HG02852 (cell line): ENCODE data around the gene CSTPP1.
"Not testable (repeated sequence)": the region's sequence is repeated elsewhere in the genome, so short reads cannot be mapped to it uniquely, and the experiment has no call there.

Source experiments
- ATAC-seq: cut with Tn5 transposase; IDR thresholded peaks from one replicate; pipeline ENCODE4 v1.9.1; 2021; ENCODE audit warnings: mild to moderate bottlenecking, moderate library complexity; ENCODE audit not compliant: unreplicated experiment

The CSTPP1 gene

DNA sequence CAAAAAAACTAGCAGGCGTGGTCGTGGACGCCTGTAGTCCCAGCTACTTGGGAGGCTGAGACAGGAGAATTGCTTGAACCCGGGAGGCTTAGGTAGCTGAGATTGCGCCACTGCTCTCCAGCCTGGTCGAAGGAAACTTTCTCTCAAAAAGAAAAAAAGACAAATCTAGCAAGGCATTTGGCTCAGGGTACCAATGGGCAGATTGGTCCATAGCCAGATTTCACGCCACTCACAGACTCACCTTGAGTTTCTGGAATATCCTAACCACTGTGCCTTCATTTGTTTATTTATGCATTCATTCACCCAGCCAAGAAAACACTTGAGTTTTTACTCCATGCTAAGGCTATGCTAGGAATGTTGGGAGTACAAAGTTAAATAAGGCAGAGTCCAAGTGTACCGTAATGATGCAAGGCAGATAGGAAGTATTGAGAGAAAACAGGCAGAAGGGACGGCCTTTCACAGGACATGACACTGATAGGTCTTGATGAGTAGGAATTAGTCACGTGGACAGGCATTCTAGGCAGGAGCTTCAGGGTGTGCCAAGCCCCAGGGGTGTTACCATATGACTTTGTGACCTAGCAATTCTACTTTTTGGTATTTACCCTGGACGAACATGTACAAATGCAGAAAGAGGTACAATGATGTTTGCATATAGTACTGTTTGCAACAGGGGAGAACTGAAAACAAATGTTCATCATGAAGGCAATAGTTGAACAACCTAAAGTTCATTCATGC lies 252.7 kb downstream of the CSTPP1 start:
- ATAC-seq: no peak

GRCh38 chr11:47191137-47191536 lies 254.6 kb downstream of the CSTPP1 start:
- not testable (repeated sequence) for ATAC-seq

GRCh38 chr11:47192111-47192510 lies 255.6 kb downstream of the CSTPP1 start:
- ATAC-seq: no peak

- not testable (repeated sequence) for ATAC-seq
Measured at GRCh38 chr11:47198161-47198560, 261.6 kb downstream of the CSTPP1 start.

DNA sequence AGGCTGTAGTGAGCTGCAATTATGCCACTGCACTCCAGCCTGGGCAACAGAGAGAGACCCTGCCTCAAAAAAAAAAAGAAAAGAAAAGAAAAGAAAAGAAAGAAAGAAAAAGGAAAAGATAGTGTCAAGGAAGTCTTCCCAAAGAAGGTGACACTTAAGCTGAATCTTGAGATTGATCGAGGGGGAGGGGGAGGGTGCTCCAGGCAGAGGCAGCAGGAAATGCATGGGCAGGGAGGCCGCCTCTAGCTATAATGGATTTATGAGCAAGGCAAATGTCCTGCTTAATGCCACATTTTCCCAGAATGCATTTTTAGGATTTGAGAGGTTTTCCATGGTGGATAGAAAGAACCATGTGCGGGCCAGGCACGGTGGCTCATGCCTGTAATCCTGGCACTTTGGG lies 264.5 kb downstream of the CSTPP1 start:
- ATAC-seq: no peak

DNA sequence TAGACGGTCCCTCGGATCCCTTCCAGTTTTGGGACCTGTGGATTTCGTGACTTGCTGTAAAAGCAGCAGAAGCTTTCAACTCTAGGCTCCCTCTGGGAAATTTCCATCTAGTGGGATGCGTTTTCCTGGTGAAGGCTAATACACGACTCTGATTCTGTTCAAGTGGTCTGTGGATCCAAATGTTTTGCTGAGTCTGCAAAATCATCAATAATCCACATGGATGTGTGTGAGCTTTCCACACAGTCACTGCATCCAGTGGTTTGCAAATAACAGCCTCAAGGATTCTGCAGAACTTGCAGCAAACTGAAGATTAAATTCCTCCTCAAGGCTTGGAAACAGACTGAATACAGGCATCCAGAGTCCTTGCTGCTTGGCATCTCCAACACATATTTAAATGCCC lies 266.0 kb downstream of the CSTPP1 start:
- no peak for ATAC-seq

- no peak for ATAC-seq
Measured at GRCh38 chr11:47204637-47204989, 268.1 kb downstream of the CSTPP1 start.

- not testable (repeated sequence) for ATAC-seq
Measured at GRCh38 chr11:47206577-47206976, 270.0 kb downstream of the CSTPP1 start.

- no peak for ATAC-seq
Measured at GRCh38 chr11:47207459-47207858, 270.9 kb downstream of the CSTPP1 start.

DNA sequence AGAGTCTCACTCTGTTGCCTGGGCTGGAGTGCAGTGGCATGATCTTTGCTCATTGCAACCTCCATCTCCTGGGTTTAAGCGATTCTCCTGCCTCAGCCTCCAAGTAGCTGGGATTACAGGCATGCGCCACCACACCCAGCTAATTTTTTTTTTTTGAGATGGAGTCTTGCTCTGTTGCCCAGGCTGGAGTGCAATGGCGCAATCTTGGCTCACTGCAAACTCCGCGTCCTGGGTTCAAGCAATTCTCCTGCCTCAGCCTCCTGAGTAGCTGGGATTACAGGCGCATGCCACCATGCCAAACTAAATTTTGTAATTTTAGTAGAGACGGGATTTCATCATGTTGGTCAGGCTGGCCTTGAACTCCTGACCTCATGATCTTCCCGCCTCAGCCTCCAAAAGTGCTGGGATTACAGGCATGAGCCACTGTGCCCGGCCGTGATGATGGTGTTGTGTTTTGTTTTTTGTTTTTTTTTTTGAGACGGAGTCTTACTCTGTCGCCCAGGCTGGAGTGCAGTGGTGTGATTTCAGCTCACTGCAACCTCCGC lies 271.5 kb downstream of the CSTPP1 start:
- ATAC-seq: not testable (repeated sequence)

- no peak for ATAC-seq
Measured at GRCh38 chr11:47208628-47209027, 272.1 kb downstream of the CSTPP1 start.
